RWPE2 (cell line): ENCODE data around the gene FIG4.
"Not testable (repeated sequence)": the region's sequence is repeated elsewhere in the genome, so short reads cannot be mapped to it uniquely, and the experiment has no call there.

ENCODE experiments used
- ATAC-seq: fragments of 200-7000 bp; cut with Tn5 transposase; 3 replicates; pipeline ENCODE4 v1.9.1; 2021; ENCODE audit warnings: low read depth
- DNase-seq: peaks from one replicate; pipeline ENCODE4 v3.0.0-alpha.2; 2020; ENCODE audit warnings: low spot score
- H3K27ac ChIP-seq: fragments of 450-650 bp; 2 replicates; pipeline ENCODE4 v1.5.1; 2017; ENCODE audit warnings: mild to moderate bottlenecking; ENCODE audit not compliant: poor library complexity, severe bottlenecking
- H3K27me3 ChIP-seq: fragments of 250-450 bp; sonication (Bioruptor Pico); 2 replicates; pipeline ENCODE4 v1.5.1; 2021; ENCODE audit warnings: mild to moderate bottlenecking, moderate library complexity; ENCODE audit not compliant: insufficient read depth, poor library complexity, severe bottlenecking
- H3K36me3 ChIP-seq: fragments of 250-450 bp; sonication (Bioruptor Pico); 2 replicates; pipeline ENCODE4 v1.5.1; 2020; ENCODE audit warnings: low read depth, mild to moderate bottlenecking, moderate library complexity
- H3K4me1 ChIP-seq: fragments of 250-450 bp; sonication (Bioruptor Pico); 2 replicates; pipeline ENCODE4 v1.5.1; 2021; ENCODE audit warnings: mild to moderate bottlenecking, moderate library complexity; ENCODE audit not compliant: insufficient read depth, poor library complexity, severe bottlenecking
- H3K4me3 ChIP-seq: fragments of 250-450 bp; sonication (Bioruptor Pico); 2 replicates; pipeline ENCODE4 v1.5.1; 2021; ENCODE audit warnings: mild to moderate bottlenecking, moderate library complexity; ENCODE audit not compliant: severe bottlenecking
- H3K9me3 ChIP-seq: fragments of 250-450 bp; sonication (Bioruptor Pico); 2 replicates; pipeline ENCODE4 v1.5.1; 2021; ENCODE audit warnings: mild to moderate bottlenecking, moderate library complexity; ENCODE audit not compliant: severe bottlenecking
- TF ChIP-seq, protein P1 (sequence below): fragments of 450-650 bp; IDR thresholded peaks from one replicate; pipeline ENCODE4 v1.5.1; 2017; ENCODE audit warnings: mild to moderate bottlenecking, moderate library complexity; ENCODE audit not compliant: poor library complexity, severe bottlenecking

The FIG4 gene

DNA sequence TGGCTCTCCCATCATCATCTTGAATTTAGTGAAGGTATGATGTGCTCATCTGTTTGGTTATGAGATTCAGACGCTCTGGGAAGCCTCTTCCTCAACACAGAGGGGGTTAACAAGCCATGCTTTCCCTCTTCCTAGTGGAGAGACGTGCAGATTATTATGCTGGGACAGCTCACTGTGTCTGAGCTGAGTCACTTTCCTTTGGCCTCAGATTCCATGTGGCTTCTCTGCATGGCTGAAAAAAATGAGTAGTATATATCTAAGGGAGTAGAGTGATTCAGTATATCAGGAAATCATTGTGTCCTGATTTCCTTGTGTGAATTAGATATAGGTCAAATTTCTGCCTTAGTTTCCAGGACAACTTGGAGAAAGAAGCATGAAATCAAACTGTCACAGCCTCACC is 52.6 kb downstream of the FIG4 start:
- H3K27me3 ChIP-seq, result no peaks in the 10 kb centered on the region
- H3K27ac ChIP-seq, result peak overlapping the region; percentile 30
- H3K4me3 ChIP-seq, result no peak overlapping the region
- DNase-seq (no peak), ATAC-seq (peak; percentile 98)
- peaks cover 3% of the 10 kb centered on the region for H3K4me1 ChIP-seq
- TF ChIP-seq, protein P1, sequence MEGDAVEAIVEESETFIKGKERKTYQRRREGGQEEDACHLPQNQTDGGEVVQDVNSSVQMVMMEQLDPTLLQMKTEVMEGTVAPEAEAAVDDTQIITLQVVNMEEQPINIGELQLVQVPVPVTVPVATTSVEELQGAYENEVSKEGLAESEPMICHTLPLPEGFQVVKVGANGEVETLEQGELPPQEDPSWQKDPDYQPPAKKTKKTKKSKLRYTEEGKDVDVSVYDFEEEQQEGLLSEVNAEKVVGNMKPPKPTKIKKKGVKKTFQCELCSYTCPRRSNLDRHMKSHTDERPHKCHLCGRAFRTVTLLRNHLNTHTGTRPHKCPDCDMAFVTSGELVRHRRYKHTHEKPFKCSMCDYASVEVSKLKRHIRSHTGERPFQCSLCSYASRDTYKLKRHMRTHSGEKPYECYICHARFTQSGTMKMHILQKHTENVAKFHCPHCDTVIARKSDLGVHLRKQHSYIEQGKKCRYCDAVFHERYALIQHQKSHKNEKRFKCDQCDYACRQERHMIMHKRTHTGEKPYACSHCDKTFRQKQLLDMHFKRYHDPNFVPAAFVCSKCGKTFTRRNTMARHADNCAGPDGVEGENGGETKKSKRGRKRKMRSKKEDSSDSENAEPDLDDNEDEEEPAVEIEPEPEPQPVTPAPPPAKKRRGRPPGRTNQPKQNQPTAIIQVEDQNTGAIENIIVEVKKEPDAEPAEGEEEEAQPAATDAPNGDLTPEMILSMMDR, result no peak
- no peaks in the 10 kb centered on the region for H3K36me3 ChIP-seq
- no peaks in the 10 kb centered on the region for H3K9me3 ChIP-seq

DNA sequence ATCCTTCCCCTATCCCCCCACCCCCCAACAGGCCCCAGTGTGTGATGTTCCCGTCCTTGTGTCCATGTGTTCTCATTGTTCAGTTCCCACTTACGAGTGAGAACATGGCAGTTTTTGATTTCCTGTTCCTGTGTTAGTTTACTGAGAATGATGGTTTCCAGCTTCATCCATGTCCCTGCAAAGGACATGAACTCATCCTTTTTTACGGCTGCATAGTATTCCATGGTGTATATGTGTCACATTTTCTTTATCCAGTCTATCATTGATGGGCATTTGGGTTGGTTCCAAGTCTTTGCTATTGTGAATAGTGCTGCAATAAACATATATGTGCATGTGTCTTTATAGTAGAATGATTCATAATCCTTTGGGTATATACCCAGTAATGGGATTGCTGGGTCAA is 53.7 kb downstream of the FIG4 start:
- H3K9me3 ChIP-seq, H3K27me3 ChIP-seq, DNase-seq, H3K36me3 ChIP-seq, H3K4me1 ChIP-seq, ATAC-seq, H3K4me3 ChIP-seq, H3K27ac ChIP-seq: not testable (repeated sequence)

DNA sequence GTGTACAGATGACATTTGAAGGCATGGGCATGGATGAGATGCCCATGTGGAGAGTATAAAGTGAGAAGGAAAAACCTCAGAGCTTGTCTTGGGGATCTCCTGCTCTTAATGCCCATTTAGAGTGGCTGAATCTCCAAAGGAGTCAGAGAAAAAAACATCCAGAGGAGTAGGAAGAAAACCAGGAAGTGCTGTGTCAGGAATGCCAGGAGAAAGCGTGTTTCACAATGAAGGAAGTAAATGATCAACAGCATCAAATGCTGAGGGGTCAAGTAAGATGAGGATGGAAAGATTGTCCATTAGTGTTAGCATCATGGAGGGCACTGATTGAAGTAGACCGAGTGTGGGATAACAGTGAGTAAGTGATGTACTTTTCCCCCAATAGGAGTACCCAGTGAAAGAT is 56.1 kb downstream of the FIG4 start:
- no peaks in the 10 kb centered on the region for H3K9me3 ChIP-seq
- H3K27me3 ChIP-seq, result no peaks in the 10 kb centered on the region
- no peaks in the 10 kb centered on the region for H3K36me3 ChIP-seq
- no peak overlapping the region for H3K27ac ChIP-seq
- TF ChIP-seq, protein P1, result no peak
- DNase-seq, result no peak
- H3K4me1 ChIP-seq, result peaks cover 3% of the 10 kb centered on the region
- H3K4me3 ChIP-seq, result no peak overlapping the region
- no peak for ATAC-seq

DNA sequence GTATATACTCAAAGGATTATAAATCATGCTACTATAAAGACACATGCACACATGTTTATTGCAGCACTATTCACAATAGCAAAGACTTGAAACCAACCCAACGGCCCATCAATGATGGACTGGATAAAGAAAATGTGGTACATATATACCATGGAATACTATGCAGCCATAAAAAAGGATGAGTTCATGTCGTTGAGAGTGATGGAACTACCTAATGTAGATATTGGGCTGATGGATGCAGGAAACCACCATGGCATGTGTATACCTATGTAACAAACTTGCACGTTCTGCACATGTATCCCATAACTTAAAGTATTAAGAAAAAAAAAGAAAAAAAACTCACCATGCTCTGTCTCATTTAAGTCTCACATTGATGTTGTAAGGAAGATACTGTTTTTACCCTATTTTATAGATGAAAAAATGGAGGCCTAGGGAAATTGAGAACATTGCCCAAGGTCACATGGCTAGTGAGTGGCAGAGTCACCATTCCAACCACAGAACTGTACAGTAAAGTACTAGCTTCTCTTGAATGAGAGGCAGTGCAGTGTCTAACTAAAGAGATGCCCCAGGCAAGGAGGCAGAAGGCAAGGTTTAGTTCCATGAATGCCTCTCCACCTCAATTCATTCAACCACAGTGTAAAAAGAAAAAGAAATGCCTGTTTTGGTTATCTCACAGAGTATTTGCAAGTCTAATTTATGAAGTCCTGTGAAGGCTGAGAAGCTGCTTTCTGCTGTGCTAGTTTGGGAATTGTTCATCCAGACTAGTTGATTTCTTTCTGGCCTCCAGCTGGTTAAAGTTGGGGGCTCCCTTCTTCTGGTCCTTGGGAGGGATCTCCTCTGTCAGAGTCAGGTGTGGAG is 68.2 kb downstream of the FIG4 start:
- ATAC-seq, result no peak
- TF ChIP-seq, protein P1, result no peak
- DNase-seq, result no peak

DNA sequence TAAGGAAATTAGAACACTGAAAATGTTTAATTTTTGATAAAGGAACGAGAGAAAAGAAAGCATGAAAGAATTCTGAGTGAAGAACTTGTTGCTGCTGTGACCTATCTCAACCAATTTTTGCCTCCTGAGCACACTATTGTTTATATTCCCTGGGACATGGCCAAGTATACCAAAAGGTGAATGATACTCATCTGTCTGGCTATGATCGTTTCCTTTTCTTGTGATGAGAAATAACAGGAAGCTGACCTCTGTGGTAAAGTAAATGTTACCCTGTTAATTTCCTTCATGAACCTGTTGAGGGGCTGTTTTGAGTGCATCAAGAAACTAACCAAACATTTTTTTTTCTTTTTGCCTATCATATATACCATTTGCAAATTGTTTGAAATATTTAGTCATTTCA is 69.1 kb downstream of the FIG4 start:
- no peaks in the 10 kb centered on the region for H3K4me1 ChIP-seq
- DNase-seq, result no peak
- ATAC-seq, result no peak
- no peak overlapping the region for H3K4me3 ChIP-seq
- no peaks in the 10 kb centered on the region for H3K36me3 ChIP-seq
- no peaks in the 10 kb centered on the region for H3K9me3 ChIP-seq
- no peak overlapping the region for H3K27ac ChIP-seq
- TF ChIP-seq, protein P1, result no peak
- no peaks in the 10 kb centered on the region for H3K27me3 ChIP-seq

More for the DNA sequence above, 68.2 kb downstream of the FIG4 start:
- H3K4me1 ChIP-seq, result no peaks in the 10 kb centered on the region
- H3K27me3 ChIP-seq, result no peaks in the 10 kb centered on the region
- no peak overlapping the region for H3K27ac ChIP-seq
- H3K9me3 ChIP-seq, result no peaks in the 10 kb centered on the region
- no peaks in the 10 kb centered on the region for H3K36me3 ChIP-seq
- no peak overlapping the region for H3K4me3 ChIP-seq
